Lower lobe of right lung (tissue), 2 donors: ENCODE measurements around the gene PLPPR4. TPM values are rescaled to one million over a fixed set of nuclear protein-coding genes. Genes with fewer than 3 reads are reported as not detected.

Experiments
- ATAC-seq, 2 donors: fragments of 200-7000 bp; cut with Tn5 transposase; one replicate each; pipeline ENCODE4 v1.9.1; 2020 to 2022; ENCODE audit warnings: mild to moderate bottlenecking in 2 of 2, moderate library complexity in 2 of 2
- DNase-seq: peaks from one replicate; pipeline ENCODE4 v3.0.0-alpha.2; 2020
- H3K27ac ChIP-seq: fragments of 200-600 bp; one replicate; pipeline ENCODE4 v1.8.0; 2022
- H3K27me3 ChIP-seq: fragments of 200-600 bp; one replicate; pipeline ENCODE4 v1.8.0; 2022; ENCODE audit warnings: low read depth
- H3K36me3 ChIP-seq: fragments of 200-600 bp; one replicate; pipeline ENCODE4 v1.8.0; 2022; ENCODE audit warnings: mild to moderate bottlenecking
- H3K4me1 ChIP-seq: fragments of 200-600 bp; one replicate; pipeline ENCODE4 v1.8.0; 2022
- H3K4me3 ChIP-seq: fragments of 200-600 bp; one replicate; pipeline ENCODE4 v1.8.0; 2022; ENCODE audit warnings: mild to moderate bottlenecking
- H3K9me3 ChIP-seq: fragments of 200-600 bp; one replicate; pipeline ENCODE4 v1.8.0; 2022
- intact Hi-C: fragments of 100-400 bp; cut with DNase I; formaldehyde crosslinking; loops from one replicate; pipeline ENCODE4 v1.11.0; 2022
- total RNA-seq: library from RNA; stranded (reverse); fragmentation: NEBNext Ultra II Directional; extraction: Animal tissue kit (Norgen Biotek cat#: 25700); gene quantifications from one replicate; pipeline ENCODE4 v1.2.1, GENCODE V29; 2021
- TF ChIP-seq, protein P1 (sequence below): fragments of 200-600 bp; IDR thresholded peaks from one replicate; pipeline ENCODE4 v1.8.0; 2022; ENCODE audit warnings: antibody characterized with exemption, mild to moderate bottlenecking
- donor health status: DM: no; HTN: yes; CAD: no; lungs with severe emphysema.

PLPPR4 gene
- total RNA-seq, 1 donor from 2014 or later: 1.7 TPM

DNA sequence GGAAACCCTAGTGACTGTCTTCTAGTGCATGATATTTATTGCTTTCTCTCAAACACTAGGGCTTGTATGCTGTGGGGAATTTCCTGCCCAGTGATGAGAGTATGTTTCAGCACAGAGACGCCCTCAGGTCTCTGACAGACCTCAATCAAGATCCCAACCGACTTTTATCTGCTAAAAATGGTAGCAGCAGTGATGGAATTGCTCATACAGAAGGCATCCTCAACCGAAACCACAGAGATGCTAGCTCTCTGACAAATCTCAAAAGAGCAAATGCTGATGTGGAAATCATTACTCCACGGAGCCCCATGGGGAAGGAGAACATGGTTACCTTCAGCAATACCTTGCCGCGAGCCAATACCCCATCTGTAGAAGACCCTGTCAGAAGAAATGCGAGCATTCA is 41.3 kb downstream of the PLPPR4 start:
- H3K27ac ChIP-seq: no peak overlapping the region
- TF ChIP-seq, protein P1, sequence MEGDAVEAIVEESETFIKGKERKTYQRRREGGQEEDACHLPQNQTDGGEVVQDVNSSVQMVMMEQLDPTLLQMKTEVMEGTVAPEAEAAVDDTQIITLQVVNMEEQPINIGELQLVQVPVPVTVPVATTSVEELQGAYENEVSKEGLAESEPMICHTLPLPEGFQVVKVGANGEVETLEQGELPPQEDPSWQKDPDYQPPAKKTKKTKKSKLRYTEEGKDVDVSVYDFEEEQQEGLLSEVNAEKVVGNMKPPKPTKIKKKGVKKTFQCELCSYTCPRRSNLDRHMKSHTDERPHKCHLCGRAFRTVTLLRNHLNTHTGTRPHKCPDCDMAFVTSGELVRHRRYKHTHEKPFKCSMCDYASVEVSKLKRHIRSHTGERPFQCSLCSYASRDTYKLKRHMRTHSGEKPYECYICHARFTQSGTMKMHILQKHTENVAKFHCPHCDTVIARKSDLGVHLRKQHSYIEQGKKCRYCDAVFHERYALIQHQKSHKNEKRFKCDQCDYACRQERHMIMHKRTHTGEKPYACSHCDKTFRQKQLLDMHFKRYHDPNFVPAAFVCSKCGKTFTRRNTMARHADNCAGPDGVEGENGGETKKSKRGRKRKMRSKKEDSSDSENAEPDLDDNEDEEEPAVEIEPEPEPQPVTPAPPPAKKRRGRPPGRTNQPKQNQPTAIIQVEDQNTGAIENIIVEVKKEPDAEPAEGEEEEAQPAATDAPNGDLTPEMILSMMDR: no peak
- no peak overlapping the region for H3K4me3 ChIP-seq
- H3K27me3 ChIP-seq: no peaks in the 10 kb centered on the region
- H3K4me1 ChIP-seq: no peaks in the 10 kb centered on the region
- no peak for ATAC-seq
- intact Hi-C loops: no loop called here
- H3K9me3 ChIP-seq: no peaks in the 10 kb centered on the region
- no peak for DNase-seq
- no peaks in the 10 kb centered on the region for H3K36me3 ChIP-seq

DNA sequence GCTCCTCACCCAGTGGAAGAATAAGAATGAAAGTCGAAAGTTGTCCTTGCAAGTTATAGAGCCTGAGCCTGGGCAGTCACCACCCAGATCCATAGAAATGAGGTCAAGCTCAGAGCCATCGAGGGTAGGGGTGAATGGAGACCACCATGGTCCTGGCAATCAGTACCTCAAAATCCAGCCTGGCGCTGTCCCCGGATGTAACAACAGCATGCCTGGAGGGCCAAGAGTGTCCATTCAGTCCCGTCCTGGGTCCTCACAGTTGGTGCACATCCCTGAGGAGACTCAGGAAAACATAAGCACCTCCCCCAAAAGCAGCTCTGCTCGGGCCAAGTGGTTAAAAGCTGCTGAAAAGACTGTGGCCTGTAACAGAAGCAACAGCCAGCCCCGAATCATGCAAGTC is 41.8 kb downstream of the PLPPR4 start:
- Histone ChIP-seq H3K27ac (no peak overlapping the region), H3K4me1 (no peaks in the 10 kb centered on the region), H3K4me3 (no peak overlapping the region), H3K27me3 (no peaks in the 10 kb centered on the region), H3K9me3 (no peaks in the 10 kb centered on the region), H3K36me3 (no peaks in the 10 kb centered on the region)
- DNase-seq (no peak), ATAC-seq (no peak)
- intact Hi-C loops: no loop called here
- TF ChIP-seq, protein P1: no peak

DNA sequence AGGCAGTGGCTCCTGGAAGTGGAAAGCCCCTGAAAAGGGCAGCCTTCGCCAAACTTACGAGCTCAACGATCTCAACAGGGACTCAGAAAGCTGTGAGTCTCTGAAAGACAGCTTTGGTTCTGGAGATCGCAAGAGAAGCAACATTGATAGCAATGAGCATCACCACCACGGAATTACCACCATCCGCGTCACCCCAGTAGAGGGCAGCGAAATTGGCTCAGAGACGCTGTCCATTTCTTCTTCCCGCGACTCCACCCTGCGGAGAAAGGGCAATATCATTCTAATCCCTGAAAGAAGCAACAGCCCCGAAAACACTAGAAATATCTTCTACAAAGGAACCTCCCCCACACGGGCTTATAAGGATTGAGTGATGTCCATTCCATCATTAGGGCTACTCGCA is 42.4 kb downstream of the PLPPR4 start:
- Histone ChIP-seq H3K27ac (no peak overlapping the region), H3K4me1 (no peaks in the 10 kb centered on the region), H3K36me3 (no peaks in the 10 kb centered on the region), H3K4me3 (no peak overlapping the region), H3K27me3 (no peaks in the 10 kb centered on the region), H3K9me3 (no peaks in the 10 kb centered on the region)
- ATAC-seq: no peak
- intact Hi-C loops: no loop called here
- DNase-seq: no peak
- TF ChIP-seq, protein P1: no peak

DNA sequence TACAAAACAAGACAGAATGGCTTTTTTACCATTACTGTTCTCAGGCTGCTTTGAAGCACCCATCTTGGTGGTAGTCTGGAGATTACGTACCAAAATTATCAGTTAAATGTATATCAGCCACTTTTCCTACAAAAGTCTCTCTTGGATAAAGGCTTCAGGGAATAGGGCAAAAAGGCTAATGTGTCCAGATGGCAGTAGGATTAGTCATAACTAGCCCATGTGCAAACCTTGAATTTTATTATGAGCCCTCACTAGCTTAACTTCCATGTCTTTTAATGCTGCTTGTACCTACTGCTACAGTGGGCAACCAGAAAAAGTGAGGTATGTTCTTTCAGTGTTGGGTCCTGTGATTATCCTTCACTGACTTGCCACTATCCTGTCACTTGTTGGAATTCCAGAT is 51.0 kb downstream of the PLPPR4 start:
- Histone ChIP-seq H3K27ac (no peak overlapping the region), H3K27me3 (no peaks in the 10 kb centered on the region), H3K9me3 (no peaks in the 10 kb centered on the region), H3K36me3 (no peaks in the 10 kb centered on the region), H3K4me1 (no peaks in the 10 kb centered on the region), H3K4me3 (no peak overlapping the region)
- TF ChIP-seq, protein P1: no peak
- intact Hi-C loops: no loop called here
- DNase-seq (no peak), ATAC-seq (no peak)

DNA sequence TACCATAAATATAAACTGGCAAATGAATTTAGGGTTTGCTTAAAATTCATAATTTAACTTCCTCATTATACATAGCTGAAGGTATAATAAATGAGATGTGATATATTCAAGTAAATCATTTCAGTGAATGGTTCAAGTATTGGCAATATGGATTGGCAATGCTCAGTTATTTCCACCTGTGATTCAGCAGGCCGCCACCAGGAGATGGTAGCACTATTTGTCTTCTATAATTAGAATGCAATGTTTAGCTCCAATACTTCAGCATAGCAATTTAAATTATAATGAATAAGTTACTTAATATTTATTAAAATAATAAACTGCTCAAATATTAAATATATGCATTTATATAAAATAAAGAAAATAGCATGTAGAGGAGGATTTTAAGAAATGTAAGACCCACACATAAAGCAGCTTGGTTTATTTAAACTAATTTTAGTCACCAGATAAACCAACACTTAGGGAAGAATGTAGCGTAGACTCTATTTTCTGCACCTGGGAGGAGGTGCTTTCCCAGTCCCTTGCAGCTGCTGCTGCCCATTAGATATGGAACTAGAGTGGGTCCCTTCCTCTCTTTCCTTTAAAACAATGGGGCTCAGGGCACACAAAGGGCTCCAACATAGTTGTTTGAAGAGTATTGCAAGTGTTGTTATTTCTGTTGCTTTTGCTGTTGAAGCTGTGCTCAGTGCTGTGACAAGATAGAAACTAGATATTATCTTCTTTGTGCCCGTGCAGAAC is 62.1 kb downstream of the PLPPR4 start:
- intact Hi-C loops: no loop called here

More for the DNA sequence above, 62.1 kb downstream of the PLPPR4 start:
- ATAC-seq (no peak), DNase-seq (no peak)
- TF ChIP-seq, protein P1: peak; percentile 12
- Histone ChIP-seq H3K4me1 (no peaks in the 10 kb centered on the region), H3K4me3 (no peak overlapping the region), H3K9me3 (no peaks in the 10 kb centered on the region), H3K27ac (no peak overlapping the region), H3K27me3 (no peaks in the 10 kb centered on the region), H3K36me3 (no peaks in the 10 kb centered on the region)
